D721Med (cell line): Measurements from ENCODE around the gene BHLHA15.

Experiments
- DNase-seq: peaks from one replicate; pipeline ENCODE4 v3.0.0; 2011; ENCODE audit warnings: low spot score; ENCODE audit not compliant: insufficient read length
- FAIRE-seq: peaks from 2 replicates; lab custom pipeline; 2011; peaks lifted over from hg19 to GRCh38; lab: Jason Lieb, UNC
- TF ChIP-seq, protein P1 (sequence below): IDR thresholded peaks from 2 replicates; pipeline ENCODE4 v1.5.1; 2012; ENCODE audit warnings: mild to moderate bottlenecking, control low read depth; ENCODE audit not compliant: insufficient read depth; ENCODE audit errors: missing control alignments

BHLHA15 gene

DNA sequence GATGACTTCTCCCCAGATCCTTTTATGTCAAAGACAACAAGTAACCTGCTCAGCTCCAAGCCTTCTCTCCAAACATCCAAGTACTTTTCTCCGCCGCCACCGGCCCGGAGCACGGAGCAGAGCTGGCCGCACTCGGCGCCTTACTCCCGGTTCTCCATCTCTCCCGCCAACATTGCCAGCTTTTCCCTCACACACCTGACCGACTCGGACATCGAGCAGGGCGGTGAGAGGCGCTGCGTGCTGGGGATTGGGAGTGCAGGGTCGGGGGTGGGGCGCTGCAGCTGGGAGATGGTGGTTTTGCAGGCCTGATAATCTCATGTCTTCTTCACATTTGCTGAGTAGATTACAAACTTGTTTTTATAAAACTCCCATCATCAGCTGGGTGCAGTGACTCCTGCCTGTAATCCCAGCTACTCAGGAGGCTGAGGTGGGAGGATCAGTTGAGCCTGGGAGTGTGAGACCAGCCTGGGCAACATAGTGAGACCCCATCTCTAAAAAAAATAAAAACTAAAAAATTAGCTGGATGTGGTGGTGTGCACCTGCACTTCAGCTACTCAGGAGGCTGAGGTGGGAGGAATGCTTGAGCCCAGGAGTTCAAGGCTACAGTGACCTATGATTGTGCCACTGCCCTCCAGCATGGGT is 7.2 kb upstream of the BHLHA15 start:
- FAIRE-seq = no peak
- DNase-seq = no peak
- TF ChIP-seq, protein P1, sequence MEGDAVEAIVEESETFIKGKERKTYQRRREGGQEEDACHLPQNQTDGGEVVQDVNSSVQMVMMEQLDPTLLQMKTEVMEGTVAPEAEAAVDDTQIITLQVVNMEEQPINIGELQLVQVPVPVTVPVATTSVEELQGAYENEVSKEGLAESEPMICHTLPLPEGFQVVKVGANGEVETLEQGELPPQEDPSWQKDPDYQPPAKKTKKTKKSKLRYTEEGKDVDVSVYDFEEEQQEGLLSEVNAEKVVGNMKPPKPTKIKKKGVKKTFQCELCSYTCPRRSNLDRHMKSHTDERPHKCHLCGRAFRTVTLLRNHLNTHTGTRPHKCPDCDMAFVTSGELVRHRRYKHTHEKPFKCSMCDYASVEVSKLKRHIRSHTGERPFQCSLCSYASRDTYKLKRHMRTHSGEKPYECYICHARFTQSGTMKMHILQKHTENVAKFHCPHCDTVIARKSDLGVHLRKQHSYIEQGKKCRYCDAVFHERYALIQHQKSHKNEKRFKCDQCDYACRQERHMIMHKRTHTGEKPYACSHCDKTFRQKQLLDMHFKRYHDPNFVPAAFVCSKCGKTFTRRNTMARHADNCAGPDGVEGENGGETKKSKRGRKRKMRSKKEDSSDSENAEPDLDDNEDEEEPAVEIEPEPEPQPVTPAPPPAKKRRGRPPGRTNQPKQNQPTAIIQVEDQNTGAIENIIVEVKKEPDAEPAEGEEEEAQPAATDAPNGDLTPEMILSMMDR = no peak

DNA sequence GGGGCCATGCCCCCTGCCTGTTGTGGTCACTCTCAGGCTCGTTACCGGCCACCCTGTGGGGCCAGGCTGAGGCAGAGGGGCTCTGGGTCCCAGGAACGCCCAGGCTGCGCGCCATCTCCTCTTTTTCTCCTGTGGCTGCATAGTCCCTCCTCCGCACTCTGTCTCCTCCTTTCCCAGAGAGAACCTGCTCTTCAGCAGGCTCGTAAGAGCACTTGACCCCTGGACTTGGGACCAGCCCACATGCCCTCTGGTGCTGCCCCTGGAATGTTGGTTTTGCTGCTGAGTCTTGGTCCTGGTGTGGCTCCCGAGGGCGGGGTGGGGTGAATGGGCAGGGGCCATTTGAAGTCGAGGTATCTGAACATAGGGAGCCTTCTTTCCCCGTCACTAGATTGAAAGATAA is 6.6 kb upstream of the BHLHA15 start:
- no peak for FAIRE-seq
- no peak for DNase-seq
- TF ChIP-seq, protein P1 = no peak

DNA sequence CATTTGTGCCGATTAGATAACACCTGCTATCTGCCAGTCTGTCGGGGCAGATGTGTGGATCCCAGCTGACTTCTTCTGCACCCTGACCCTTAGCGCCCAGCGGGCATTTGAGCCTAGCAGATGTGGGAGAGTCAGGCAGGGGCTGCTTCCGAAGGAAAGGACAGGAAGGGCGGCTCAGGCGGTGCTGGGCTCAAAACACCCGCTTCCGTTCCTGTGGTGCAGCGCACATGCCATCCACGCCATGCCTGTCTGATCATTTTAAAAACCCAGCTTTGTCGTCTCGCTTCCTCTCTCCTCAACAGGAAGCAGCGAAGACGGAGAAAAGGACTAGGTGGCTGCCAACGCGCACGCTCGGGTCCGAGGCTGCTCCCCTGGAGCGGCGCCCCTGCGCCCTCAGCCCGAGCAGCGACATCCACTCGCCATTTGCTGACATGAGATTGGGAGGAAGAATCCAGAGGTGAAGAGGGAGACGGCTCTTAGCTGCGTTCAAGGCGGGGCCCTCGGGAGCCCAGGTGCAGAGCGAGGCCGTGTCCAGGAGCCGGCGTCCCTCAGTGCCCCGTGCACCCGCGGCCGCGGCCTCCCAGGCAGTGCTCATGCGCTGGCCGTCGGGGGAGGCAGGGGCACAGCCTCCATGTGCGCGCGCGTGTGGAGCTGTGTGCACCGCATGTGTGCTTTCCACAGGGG is 5.9 kb upstream of the BHLHA15 start:
- FAIRE-seq (no peak), DNase-seq (no peak)
- TF ChIP-seq, protein P1 = no peak

DNA sequence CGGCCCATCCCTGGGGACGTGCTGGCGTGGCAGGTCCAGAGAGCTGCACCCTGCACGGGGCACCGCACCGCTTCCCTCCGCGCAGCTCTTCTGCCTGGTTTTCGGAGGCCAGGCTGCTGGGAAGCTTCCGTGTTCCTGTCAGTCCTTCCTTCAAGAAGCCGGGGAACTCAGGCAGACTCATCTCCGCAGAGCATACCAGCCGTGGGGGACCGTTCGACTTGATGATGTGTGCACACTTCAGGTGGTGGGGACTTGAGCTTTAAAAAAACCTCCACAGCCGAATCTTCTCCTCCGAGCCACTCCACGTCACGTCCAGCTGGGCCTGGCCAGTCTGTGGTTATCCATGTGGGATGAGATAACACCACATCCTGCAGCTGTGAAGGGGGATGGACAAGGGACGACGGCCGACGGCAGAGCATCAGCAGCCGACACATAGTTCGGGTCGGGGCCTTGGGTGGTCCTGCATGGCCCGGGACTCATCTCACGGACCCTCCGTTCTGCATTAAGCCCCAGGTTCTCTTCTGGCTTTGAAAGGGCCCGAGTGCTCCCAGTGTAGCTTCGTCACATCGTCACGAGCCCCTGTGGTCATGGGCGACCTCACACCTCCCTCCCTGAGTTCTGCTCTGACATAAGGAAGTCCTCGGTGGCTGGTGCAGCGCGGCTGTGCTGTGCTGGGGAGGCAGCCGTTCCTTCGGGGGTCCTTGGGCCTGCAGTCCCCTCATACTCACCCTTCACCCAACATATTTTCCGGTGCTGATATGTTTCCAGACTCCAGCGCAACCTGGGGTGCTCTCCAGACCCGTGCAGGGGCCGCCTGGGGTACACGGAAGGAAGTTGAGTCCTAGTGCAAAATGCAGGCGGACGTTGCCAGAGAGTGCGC is 4.5 kb upstream of the BHLHA15 start:
- TF ChIP-seq, protein P1 = no peak
- no peak for FAIRE-seq
- DNase-seq = no peak

DNA sequence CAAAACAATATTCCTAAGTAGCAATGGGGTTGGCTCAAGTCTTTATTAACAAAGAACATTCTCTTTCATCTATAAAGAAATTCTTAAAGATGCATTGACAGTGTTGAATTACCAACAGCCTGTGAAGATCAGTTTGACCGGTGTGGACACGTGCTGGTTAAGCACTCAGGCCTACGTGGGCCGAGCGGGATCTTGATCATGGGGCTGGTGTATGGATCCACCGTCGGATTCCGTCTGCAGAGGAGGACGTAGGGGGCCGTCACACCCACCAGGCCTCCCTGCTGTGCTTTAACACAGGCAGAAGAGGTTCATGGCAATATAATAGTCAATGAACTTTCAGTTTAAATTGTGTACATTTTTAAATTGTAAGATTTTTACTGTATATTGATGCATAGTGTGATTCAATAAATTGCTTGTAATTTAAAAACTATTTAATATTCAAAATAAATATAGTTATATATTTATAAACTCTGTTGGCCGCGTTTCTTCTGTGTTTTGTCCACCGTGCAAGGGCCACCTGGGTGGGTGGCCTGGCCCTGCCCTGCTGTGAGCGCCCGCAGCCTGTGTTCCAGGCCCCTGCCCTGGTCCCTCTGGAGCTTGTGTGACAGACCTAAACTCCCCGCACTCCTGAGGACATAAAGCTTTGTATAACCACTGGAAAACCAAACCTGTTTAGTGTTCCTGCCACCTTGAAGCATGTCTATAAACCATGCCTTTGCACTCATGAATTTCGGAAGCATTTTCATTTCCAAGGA is 1.9 kb upstream of the BHLHA15 start:
- no peak for DNase-seq
- TF ChIP-seq, protein P1 = no peak
- FAIRE-seq = no peak

DNA sequence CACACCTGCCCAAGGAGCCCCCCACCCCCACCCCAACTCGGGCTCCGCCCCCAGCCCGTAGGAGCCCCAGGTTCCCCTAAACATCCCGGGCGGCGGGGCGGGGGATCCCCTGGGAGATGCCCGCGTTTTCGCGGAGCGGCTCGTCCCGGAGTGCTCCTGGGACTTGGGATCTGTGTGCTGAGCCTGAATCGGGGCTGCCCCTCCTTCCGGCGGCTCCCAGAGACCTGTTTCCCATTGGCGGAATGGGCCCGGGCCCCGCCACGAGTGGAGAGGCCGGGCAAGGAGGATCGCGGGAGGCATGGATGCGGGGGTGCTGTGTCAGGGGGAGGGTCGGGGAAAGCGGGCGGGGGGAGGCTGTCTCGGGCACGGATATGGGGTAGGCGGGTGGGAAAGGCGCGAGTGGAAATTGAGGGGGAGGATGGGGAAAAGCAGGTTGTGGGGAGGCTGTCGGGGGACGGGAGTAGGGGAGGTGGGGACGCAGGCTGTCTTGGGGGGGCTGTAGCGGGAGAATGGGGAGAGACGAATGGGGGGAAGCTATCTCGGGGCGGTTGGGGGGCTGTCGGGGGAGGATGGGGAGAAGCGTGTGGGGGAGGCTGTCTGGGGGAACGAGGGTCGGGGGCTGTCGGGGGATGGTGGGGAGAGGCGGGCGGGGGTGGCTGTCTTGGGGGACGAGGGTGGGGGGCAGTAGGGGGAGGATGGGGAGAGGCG is 572 bp upstream of the BHLHA15 start:
- TF ChIP-seq, protein P1 = no peak
- no peak for FAIRE-seq
- DNase-seq = no peak
